HCT116 (cell line): ENCODE data around the gene ERBB4. TPM values are rescaled to one million over a fixed set of nuclear protein-coding genes. Genes with fewer than 3 reads are reported as not detected.

Experiments used
- ATAC-seq: fragments of 200-7000 bp; cut with Tn5 transposase; 2 replicates; pipeline ENCODE4 v1.9.1; 2020; ENCODE audit warnings: mild to moderate bottlenecking, moderate library complexity
- BruUV-seq: library from RNA; stranded (reverse); fragments of 400-500 nt; replicated peaks from 2 replicates; lab custom pipeline; 2021; lab: Mats Ljungman, UMichigan
- CTCF ChIA-PET: fragments of 300-600 bp; sonication (Branson Sonifier 250); formaldehyde crosslinking; loops from one replicate; lab custom pipeline; 2021; ENCODE audit warnings: antibody characterized with exemption; lab: Charles Lee
- POLR2A ChIA-PET: fragments of 300-600, 350-600 bp; sonication (Branson Sonifier 250); formaldehyde crosslinking; loops from one replicate; lab custom pipeline; 2021; ENCODE audit warnings: antibody characterized with exemption; lab: Charles Lee
- RAD21 ChIA-PET, 2 experiments: fragments of 300-600 bp; sonication (Branson Sonifier 250); formaldehyde crosslinking; loops; one replicate each; lab custom pipeline; 2023; ENCODE audit warnings: low total read pairs in 2 of 2; ENCODE audit not compliant: uncharacterized antibody in 2 of 2, unreplicated experiment in 2 of 2, low non-redundant PET in 1 of 2; lab: Charles Lee
- DNase-seq: peaks from one replicate; pipeline ENCODE4 v3.0.0-alpha.2; 2010; ENCODE audit warnings: low read depth, low spot score
- H2AFZ ChIP-seq: fragments of 200-600 bp; shearing (Covaris generic), sonication (generic); 2 replicates; pipeline ENCODE4 v1.6.1; 2017; ENCODE audit warnings: low read depth, mixed run types, mixed read lengths, antibody characterized with exemption, low read length; ENCODE audit not compliant: poor library complexity, severe bottlenecking
- H3K27ac ChIP-seq: 2 replicates; pipeline ENCODE4 v1.5.1; 2012; ENCODE audit warnings: low read depth, low read length
- H3K27me3 ChIP-seq: fragments of 200-600 bp; sonication (generic); 2 replicates; pipeline ENCODE4 v1.6.1; 2016; ENCODE audit warnings: mixed run types, low read length, mixed read lengths; ENCODE audit not compliant: insufficient read depth
- H3K36me3 ChIP-seq, 2 experiments: fragments of 200-500 bp in 1 of 2; fragments of 200-600 bp in 1 of 2; sonication (Bioruptor generic) in 1 of 2; sonication (generic) in 1 of 2; 2 replicates each; pipeline versions ENCODE4 v1.5.1 to v1.6.1; 2014 to 2016; ENCODE audit warnings: low read length in 2 of 2, inconsistent platforms in 1 of 2, mixed read lengths in 1 of 2, mixed run types in 1 of 2; ENCODE audit not compliant: insufficient read depth in 2 of 2, control insufficient read depth in 1 of 2
- H3K4me1 ChIP-seq, 2 experiments: fragments of 200-600 bp in 1 of 2; sonication (generic) in 1 of 2; 2 replicates each; pipeline versions ENCODE4 v1.5.1 to v1.6.1; 2012 to 2017; ENCODE audit warnings: low read length in 2 of 2, inconsistent platforms in 1 of 2, mild to moderate bottlenecking in 1 of 2, mixed read lengths in 1 of 2, mixed run types in 1 of 2, moderate library complexity in 1 of 2; ENCODE audit not compliant: insufficient read depth in 2 of 2, control insufficient read depth in 1 of 2
- H3K4me2 ChIP-seq: fragments of 200-600 bp; sonication (generic); 2 replicates; pipeline ENCODE4 v1.6.1; 2017; ENCODE audit warnings: mixed run types, low read length, mixed read lengths
- H3K4me3 ChIP-seq, 2 experiments: fragments of 200-600 bp in 1 of 2; sonication (generic) in 1 of 2; replicated peaks in 1 of 2; 2 replicates each; pipeline ENCODE4 v1.5.1; 2011 to 2016; ENCODE audit warnings: low read length in 2 of 2, control low read depth in 1 of 2, low read depth in 1 of 2, mild to moderate bottlenecking in 1 of 2, mixed read lengths in 1 of 2, mixed run types in 1 of 2
- H3K79me2 ChIP-seq: fragments of 200-600 bp; sonication (generic); 2 replicates; pipeline ENCODE4 v1.6.1; 2017; ENCODE audit warnings: mild to moderate bottlenecking, mixed run types, low read length, moderate library complexity, mixed read lengths; ENCODE audit not compliant: insufficient read depth
- H3K9ac ChIP-seq: fragments of 200-600 bp; sonication (generic); 2 replicates; pipeline ENCODE4 v1.6.1; 2016; ENCODE audit warnings: low read length, mixed read lengths
- H3K9me2 ChIP-seq: fragments of 200-600 bp; sonication (generic), shearing (Covaris generic); 2 replicates; pipeline ENCODE4 v1.6.1; 2017; ENCODE audit warnings: mixed run types, mild to moderate bottlenecking, moderate library complexity; ENCODE audit not compliant: insufficient read depth
- H3K9me3 ChIP-seq, 2 experiments: fragments of 200-500 bp in 1 of 2; fragments of 200-600 bp in 1 of 2; sonication (Bioruptor generic) in 1 of 2; sonication (generic) in 1 of 2; 2 replicates each; pipeline ENCODE4 v1.6.1; 2014 to 2017; ENCODE audit warnings: low read length in 2 of 2, mixed read lengths in 2 of 2, inconsistent platforms in 1 of 2, low read depth in 1 of 2, mild to moderate bottlenecking in 1 of 2, mixed run types in 1 of 2, moderate library complexity in 1 of 2; ENCODE audit not compliant: control insufficient read depth in 1 of 2, insufficient read depth in 1 of 2
- H4K20me1 ChIP-seq: fragments of 200-600 bp; sonication (generic), shearing (Covaris generic); 2 replicates; pipeline ENCODE4 v1.6.1; 2017; ENCODE audit warnings: mixed run types, mild to moderate bottlenecking, moderate library complexity; ENCODE audit not compliant: insufficient read depth
- CBX3 ChIP-seq: IDR thresholded peaks from 2 replicates; pipeline ENCODE4 v1.6.1; 2012; ENCODE audit warnings: low read depth
- CEBPB ChIP-seq: IDR thresholded peaks from 2 replicates; pipeline ENCODE4 v1.6.1; 2012; ENCODE audit warnings: low read depth
- EGR1 ChIP-seq: IDR thresholded peaks from 2 replicates; pipeline ENCODE4 v1.6.1; 2012; ENCODE audit warnings: low read depth
- EZH2 ChIP-seq: fragments of 200-600 bp; sonication (generic); IDR thresholded peaks from 2 replicates; pipeline ENCODE4 v1.6.1; 2017; ENCODE audit warnings: antibody characterized with exemption, mixed run types
- EZH2phosphoT487 ChIP-seq: fragments of 200-600 bp; IDR thresholded peaks from 2 replicates; pipeline ENCODE4 v1.6.1; 2018; ENCODE audit warnings: antibody characterized with exemption, borderline replicate concordance
- FOSL1 ChIP-seq: IDR thresholded peaks from 2 replicates; pipeline ENCODE4 v1.6.1; 2012; ENCODE audit warnings: low read depth
- JUND ChIP-seq: IDR thresholded peaks from 2 replicates; pipeline ENCODE4 v1.6.1; 2012
- POLR2A ChIP-seq: IDR thresholded peaks from 2 replicates; pipeline ENCODE4 v1.7.0; 2011; ENCODE audit warnings: borderline replicate concordance; ENCODE audit not compliant: insufficient read depth, insufficient read length; ENCODE audit errors: extremely low read depth
- POLR2AphosphoS5 ChIP-seq: IDR thresholded peaks from 2 replicates; pipeline ENCODE4 v1.6.1; 2011; ENCODE audit warnings: mild to moderate bottlenecking, low read depth, low read length, moderate library complexity
- RAD21 ChIP-seq: IDR thresholded peaks from 2 replicates; pipeline ENCODE4 v1.6.1; 2012; ENCODE audit warnings: low read depth, mild to moderate bottlenecking
- SIN3A ChIP-seq: IDR thresholded peaks from 2 replicates; pipeline ENCODE4 v1.6.1; 2012; ENCODE audit warnings: low read depth
- SRF ChIP-seq: IDR thresholded peaks from 2 replicates; pipeline ENCODE4 v1.6.1; 2012; ENCODE audit warnings: low read depth
- TCF7L2 ChIP-seq: IDR thresholded peaks from 2 replicates; pipeline ENCODE4 v1.7.0; 2011; ENCODE audit warnings: borderline replicate concordance, inconsistent platforms; ENCODE audit not compliant: insufficient read depth, insufficient read length; ENCODE audit errors: extremely low read depth
- YY1 ChIP-seq: IDR thresholded peaks from 2 replicates; pipeline ENCODE4 v1.6.1; 2011; ENCODE audit warnings: low read length, low read depth, moderate library complexity, mild to moderate bottlenecking; ENCODE audit not compliant: insufficient replicate concordance; ENCODE audit errors: extremely low read depth
- ZFX ChIP-seq: fragments of 450-650 bp; IDR thresholded peaks from 2 replicates; pipeline ENCODE4 v1.6.1; 2017
- intact Hi-C: fragments of 100-400 bp; cut with micrococcal nuclease; formaldehyde crosslinking; loops from 2 replicates; pipeline ENCODE4 v1.10.0; 2022
- total RNA-seq: library from RNA; stranded (reverse); gene quantifications from one replicate; pipeline ENCODE4 v1.2.1, GENCODE V29; 2021; ENCODE audit not compliant: unreplicated experiment
- TF ChIP-seq, protein P1 (sequence below): IDR thresholded peaks from 2 replicates; pipeline ENCODE4 v1.6.1; 2012; ENCODE audit warnings: low read depth

The ERBB4 gene
- total RNA-seq, 1 experiment from 2014 or later = 0.10 TPM

DNA sequence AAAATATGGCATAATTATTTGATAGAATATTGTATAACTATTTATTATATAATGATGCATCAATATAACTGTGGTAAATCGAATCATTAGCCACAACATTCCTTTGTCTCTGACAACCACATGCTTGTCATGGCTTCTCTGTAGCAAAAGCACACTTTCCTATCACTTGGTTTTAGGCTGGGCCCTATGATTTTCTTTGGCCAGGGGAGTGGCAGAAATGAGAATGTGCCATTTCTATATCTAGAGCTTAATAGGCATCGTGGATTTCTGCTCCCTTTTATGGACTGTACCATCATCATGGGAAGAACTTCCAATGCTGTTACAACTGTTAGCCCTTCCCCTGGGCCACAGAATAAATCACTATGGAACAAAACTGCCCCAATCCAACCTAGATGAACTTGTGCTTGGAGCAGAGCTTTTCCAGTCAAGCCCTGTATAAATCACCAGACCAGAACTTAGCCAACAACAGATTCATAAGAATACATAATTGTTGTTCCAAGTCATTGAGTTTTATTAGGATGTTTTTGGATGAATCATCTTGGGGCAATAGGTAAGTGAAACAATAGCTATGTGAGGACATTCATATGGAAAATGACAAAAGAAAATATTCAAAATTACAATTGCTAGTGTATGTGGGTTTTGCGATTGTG, 715.8 kb downstream of the ERBB4 start:
- Histone ChIP-seq H3K36me3 (no peaks in the 10 kb centered on the region), H3K9me2 (no peaks in the 10 kb centered on the region), H3K9me3 (no peaks in the 10 kb centered on the region), H3K27me3 (no peaks in the 10 kb centered on the region), H2AFZ (no peak overlapping the region), H3K4me3 (no peak overlapping the region), H3K79me2 (no peaks in the 10 kb centered on the region), H3K4me2 (no peak overlapping the region), H3K4me1 (no peaks in the 10 kb centered on the region), H3K9ac (no peak overlapping the region), H3K27ac (no peak overlapping the region), H4K20me1 (no peaks in the 10 kb centered on the region)
- intact Hi-C loops = no loop called here
- DNase-seq (no peak), ATAC-seq (no peak)
- RAD21 ChIA-PET = no interaction called here
- no TSS peak for BruUV-seq
- CTCF ChIA-PET = no interaction called here
- POLR2A ChIA-PET = no interaction called here
- TF ChIP-seq ZFX = no peak
- TF ChIP-seq RAD21 = no peak
- no peak for TF ChIP-seq POLR2A
- TF ChIP-seq EGR1 = no peak
- TF ChIP-seq POLR2AphosphoS5 = no peak
- no peak for TF ChIP-seq EZH2phosphoT487
- no peak for TF ChIP-seq SRF
- no peak for TF ChIP-seq CEBPB
- no peak for TF ChIP-seq TCF7L2
- no peak for TF ChIP-seq EZH2
- no peak for TF ChIP-seq SIN3A
- TF ChIP-seq CBX3 = no peak
- TF ChIP-seq, protein P1, sequence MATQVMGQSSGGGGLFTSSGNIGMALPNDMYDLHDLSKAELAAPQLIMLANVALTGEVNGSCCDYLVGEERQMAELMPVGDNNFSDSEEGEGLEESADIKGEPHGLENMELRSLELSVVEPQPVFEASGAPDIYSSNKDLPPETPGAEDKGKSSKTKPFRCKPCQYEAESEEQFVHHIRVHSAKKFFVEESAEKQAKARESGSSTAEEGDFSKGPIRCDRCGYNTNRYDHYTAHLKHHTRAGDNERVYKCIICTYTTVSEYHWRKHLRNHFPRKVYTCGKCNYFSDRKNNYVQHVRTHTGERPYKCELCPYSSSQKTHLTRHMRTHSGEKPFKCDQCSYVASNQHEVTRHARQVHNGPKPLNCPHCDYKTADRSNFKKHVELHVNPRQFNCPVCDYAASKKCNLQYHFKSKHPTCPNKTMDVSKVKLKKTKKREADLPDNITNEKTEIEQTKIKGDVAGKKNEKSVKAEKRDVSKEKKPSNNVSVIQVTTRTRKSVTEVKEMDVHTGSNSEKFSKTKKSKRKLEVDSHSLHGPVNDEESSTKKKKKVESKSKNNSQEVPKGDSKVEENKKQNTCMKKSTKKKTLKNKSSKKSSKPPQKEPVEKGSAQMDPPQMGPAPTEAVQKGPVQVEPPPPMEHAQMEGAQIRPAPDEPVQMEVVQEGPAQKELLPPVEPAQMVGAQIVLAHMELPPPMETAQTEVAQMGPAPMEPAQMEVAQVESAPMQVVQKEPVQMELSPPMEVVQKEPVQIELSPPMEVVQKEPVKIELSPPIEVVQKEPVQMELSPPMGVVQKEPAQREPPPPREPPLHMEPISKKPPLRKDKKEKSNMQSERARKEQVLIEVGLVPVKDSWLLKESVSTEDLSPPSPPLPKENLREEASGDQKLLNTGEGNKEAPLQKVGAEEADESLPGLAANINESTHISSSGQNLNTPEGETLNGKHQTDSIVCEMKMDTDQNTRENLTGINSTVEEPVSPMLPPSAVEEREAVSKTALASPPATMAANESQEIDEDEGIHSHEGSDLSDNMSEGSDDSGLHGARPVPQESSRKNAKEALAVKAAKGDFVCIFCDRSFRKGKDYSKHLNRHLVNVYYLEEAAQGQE = no peak
- no peak for TF ChIP-seq YY1
- no peak for TF ChIP-seq JUND
- no peak for TF ChIP-seq FOSL1
